Fibroblast of lung (primary cell): ENCODE data around the gene LRRC47. TPM values are rescaled to one million over a fixed set of nuclear protein-coding genes. Genes with fewer than 3 reads are reported as not detected.

Experiments
- DNase-seq, 2 donors: peaks; one replicate each; pipeline versions ENCODE4 v3.0.0 to v3.0.0-alpha.2; 2010; ENCODE audit warnings: low read depth in 2 of 2
- H2AFZ ChIP-seq: 2 replicates; pipeline ENCODE4 v1.5.1; 2012; ENCODE audit warnings: low read length, control low read depth, inconsistent platforms
- H3K27ac ChIP-seq: 2 replicates; pipeline ENCODE4 v1.5.1; 2011; ENCODE audit warnings: low read length, control low read depth; ENCODE audit not compliant: insufficient read depth
- H3K27me3 ChIP-seq: 2 replicates; pipeline ENCODE4 v1.5.1; 2011; ENCODE audit warnings: mild to moderate bottlenecking, low read length; ENCODE audit not compliant: control insufficient read depth, insufficient read depth
- H3K36me3 ChIP-seq: 2 replicates; pipeline ENCODE4 v1.5.1; 2011; ENCODE audit warnings: low read length; ENCODE audit not compliant: control insufficient read depth, insufficient read depth
- H3K4me1 ChIP-seq: 2 replicates; pipeline ENCODE4 v1.5.1; 2011; ENCODE audit warnings: low read length; ENCODE audit not compliant: control insufficient read depth, insufficient read depth; ENCODE audit errors: extremely low read depth
- H3K4me2 ChIP-seq: 2 replicates; pipeline ENCODE4 v1.5.1; 2011; ENCODE audit warnings: low read length, control low read depth; ENCODE audit not compliant: insufficient read depth; ENCODE audit errors: extremely low read depth
- H3K4me3 ChIP-seq, 4 experiments: fragments of 200-600 bp in 1 of 4; sonication (generic) in 1 of 4; replicated peaks in 1 of 4; 2 replicates each; pipeline ENCODE4 v1.5.1; 2011 to 2016; ENCODE audit warnings: low read length in 4 of 4, low read depth in 3 of 4, mild to moderate bottlenecking in 3 of 4, control low read depth in 2 of 4, inconsistent platforms in 1 of 4, mixed read lengths in 1 of 4; ENCODE audit not compliant: insufficient read depth in 1 of 4; ENCODE audit errors: control extremely low read depth in 1 of 4
- H3K79me2 ChIP-seq: 2 replicates; pipeline ENCODE4 v1.5.1; 2012; ENCODE audit warnings: mild to moderate bottlenecking, low read length, inconsistent platforms; ENCODE audit not compliant: control insufficient read depth, insufficient read depth
- H3K9ac ChIP-seq: 2 replicates; pipeline ENCODE4 v1.5.1; 2011; ENCODE audit warnings: mild to moderate bottlenecking, low read length, control low read depth; ENCODE audit not compliant: insufficient read depth
- H3K9me3 ChIP-seq: 2 replicates; pipeline ENCODE4 v1.5.1; 2012; ENCODE audit warnings: low read depth, low read length; ENCODE audit not compliant: control insufficient read depth, insufficient read depth
- H4K20me1 ChIP-seq: 2 replicates; pipeline ENCODE4 v1.5.1; 2011; ENCODE audit warnings: low read length; ENCODE audit not compliant: control insufficient read depth, insufficient read depth; ENCODE audit errors: extremely low read depth
- CTCF ChIP-seq, 2 donors: IDR thresholded peaks in 1 of 2; conservative IDR thresholded peaks in 1 of 2; 1 replicate in 1 of 2; 2 replicates in 1 of 2; pipeline ENCODE4 v1.5.1; 2011 to 2012; ENCODE audit warnings: low read length in 2 of 2, control low read depth in 1 of 2, inconsistent platforms in 1 of 2, low read depth in 1 of 2, mild to moderate bottlenecking in 1 of 2
- EZH2 ChIP-seq: IDR thresholded peaks from 2 replicates; pipeline ENCODE4 v1.5.1; 2012; ENCODE audit warnings: low read length, control low read depth, mild to moderate bottlenecking; ENCODE audit errors: missing control alignments
- polyA plus RNA-seq, 2 donors: library from polyadenylated mRNA; depleted of rRNA in 1 of 2; stranded (reverse) in 1 of 2; unstranded in 1 of 2; fragments of >200 nt; gene quantifications; 2 replicates each; pipeline ENCODE4 v1.2.1, GENCODE V29; 2011 to 2012; ENCODE audit warnings: missing spikeins in 1 of 2
- total RNA-seq: library from RNA; depleted of rRNA; stranded (reverse); fragments of >200 nt; gene quantifications from 2 replicates; pipeline ENCODE4 v1.2.1, GENCODE V29; 2014

The LRRC47 gene
- total and polyA plus RNA-seq, 2 donors (not counting 1 experiment from before 2014, with no cell fraction given), result 25.1 to 28.8 TPM

GRCh38 chr1:3740042-3740441, 56.3 kb downstream of the LRRC47 start:
- Histone ChIP-seq H3K9me3 (no peaks in the 10 kb centered on the region), H3K27me3 (no peaks in the 10 kb centered on the region), H3K27ac (no peak overlapping the region), H3K4me3 (no peak overlapping the region), H3K36me3 (peaks cover 13% of the 10 kb centered on the region), H2AFZ (no peak overlapping the region), H3K4me2 (no peak overlapping the region), H3K9ac (no peak overlapping the region), H3K4me1 (no peaks in the 10 kb centered on the region), H3K79me2 (no peaks in the 10 kb centered on the region), H4K20me1 (no peaks in the 10 kb centered on the region)
- no peak for TF ChIP-seq CTCF (conservative IDR thresholded peaks at IDR 0.05 in 1 of 2, IDR thresholded peaks at IDR 0.05 in 1 of 2; ENCODE audit: low read depth in 1 of 2, low read length in 2 of 2)
- no peak for TF ChIP-seq EZH2
- DNase-seq, result no peak

GRCh38 chr1:3738943-3739342, 57.4 kb downstream of the LRRC47 start:
- no peak for DNase-seq
- TF ChIP-seq EZH2 (no peak), CTCF (conservative IDR thresholded peaks at IDR 0.05 in 1 of 2, IDR thresholded peaks at IDR 0.05 in 1 of 2; ENCODE audit: low read depth in 1 of 2, low read length in 2 of 2) (no peak)
- Histone ChIP-seq H3K4me3 (no peak overlapping the region), H4K20me1 (no peaks in the 10 kb centered on the region), H3K36me3 (peaks cover 13% of the 10 kb centered on the region), H3K79me2 (no peaks in the 10 kb centered on the region), H3K4me1 (no peaks in the 10 kb centered on the region), H3K4me2 (no peak overlapping the region), H3K27me3 (no peaks in the 10 kb centered on the region), H2AFZ (no peak overlapping the region), H3K27ac (no peak overlapping the region), H3K9me3 (no peaks in the 10 kb centered on the region), H3K9ac (no peak overlapping the region)

- Histone ChIP-seq H3K4me3 (no peak overlapping the region), H3K27ac (no peak overlapping the region), H3K27me3 (no peaks in the 10 kb centered on the region), H3K4me1 (no peaks in the 10 kb centered on the region), H3K9me3 (no peaks in the 10 kb centered on the region), H3K79me2 (no peaks in the 10 kb centered on the region), H2AFZ (no peak overlapping the region), H4K20me1 (no peaks in the 10 kb centered on the region), H3K4me2 (no peak overlapping the region), H3K9ac (no peak overlapping the region), H3K36me3 (peaks cover 10% of the 10 kb centered on the region)
- no peak for DNase-seq
- TF ChIP-seq CTCF (conservative IDR thresholded peaks at IDR 0.05 in 1 of 2, IDR thresholded peaks at IDR 0.05 in 1 of 2; ENCODE audit: low read depth in 1 of 2, low read length in 2 of 2) (no peak), EZH2 (no peak)
These were observed 59.6 kb downstream of the LRRC47 start for GRCh38 chr1:3736708-3737107.
